ENCODE measurements around the gene BMS1.
"Not testable (repeated sequence)": the region's sequence is repeated elsewhere in the genome, so short reads cannot be mapped to it uniquely, and the experiment has no call there.

BMS1 gene

DNA sequence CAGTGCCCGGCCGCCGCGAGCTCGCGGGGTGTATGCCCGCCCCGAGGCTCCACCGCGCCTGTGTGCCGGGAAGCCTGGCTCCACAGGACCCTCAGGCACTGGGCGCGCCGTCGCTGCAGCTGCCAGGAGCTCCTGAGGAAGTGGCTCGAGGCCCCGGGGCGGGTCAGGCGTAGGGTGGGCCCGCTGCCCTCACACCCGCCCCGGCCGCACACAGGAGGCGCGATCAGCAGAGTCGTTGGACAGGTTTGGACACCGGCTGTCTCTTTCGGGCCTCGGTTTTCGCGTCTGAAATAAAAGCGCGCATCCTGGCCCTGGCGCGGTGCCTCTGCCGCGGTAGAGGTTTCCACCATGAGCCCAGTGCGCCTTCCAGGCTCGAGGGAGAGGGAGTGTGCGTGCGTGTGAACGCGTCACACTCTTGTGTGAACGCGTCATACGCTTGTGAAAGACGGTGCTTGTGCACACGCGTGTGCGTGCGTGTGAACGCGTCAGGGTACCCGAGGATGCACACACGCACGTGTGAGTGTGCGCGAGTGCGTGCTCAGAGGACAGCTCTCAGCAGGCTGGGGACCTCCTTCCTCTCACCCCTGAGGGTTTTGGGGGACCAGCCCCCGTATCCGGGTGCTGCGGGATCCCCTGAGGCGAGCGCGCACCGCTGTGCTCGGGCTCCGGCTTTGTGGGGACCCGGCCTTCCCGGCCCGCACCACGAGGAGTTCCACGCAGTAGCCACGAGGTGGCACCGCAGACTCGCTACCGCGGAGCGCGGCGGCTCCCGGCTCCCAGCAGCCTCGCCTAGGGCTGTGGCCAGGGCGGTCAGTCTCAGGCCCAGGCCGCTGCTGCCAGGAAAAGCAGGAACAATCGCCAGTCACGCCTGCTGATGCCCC lies 83.8 kb downstream of the BMS1 start:
- DNase-seq, result no peak

DNA sequence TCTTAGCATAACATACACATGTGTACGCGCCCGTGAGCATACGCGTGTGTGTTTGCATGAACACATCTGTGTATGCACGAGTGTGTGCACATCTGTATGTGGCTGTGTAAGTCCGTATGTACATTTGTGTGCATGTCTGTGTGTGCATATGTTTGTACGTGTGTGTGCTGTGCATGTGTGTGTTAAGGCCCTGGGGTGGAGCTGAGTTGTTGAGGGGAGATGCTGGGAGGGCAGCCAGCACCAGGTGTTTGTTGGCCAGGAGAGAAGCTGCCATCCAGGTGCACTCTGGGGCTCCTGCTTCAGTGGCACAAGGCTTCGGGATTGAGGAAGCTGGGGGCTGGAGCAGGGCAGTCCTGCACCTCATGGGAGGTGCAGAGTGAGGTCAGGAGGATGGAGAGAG lies 85.0 kb downstream of the BMS1 start:
- DNase-seq, result no peak

GRCh38 chr10:42868530-42868929 lies 85.9 kb downstream of the BMS1 start:
- DNase-seq, result no peak

GRCh38 chr10:42869977-42870350 lies 87.4 kb downstream of the BMS1 start:
- no peak for DNase-seq

GRCh38 chr10:42871138-42871641 lies 88.6 kb downstream of the BMS1 start:
- DNase-seq, result not testable (repeated sequence)

DNA sequence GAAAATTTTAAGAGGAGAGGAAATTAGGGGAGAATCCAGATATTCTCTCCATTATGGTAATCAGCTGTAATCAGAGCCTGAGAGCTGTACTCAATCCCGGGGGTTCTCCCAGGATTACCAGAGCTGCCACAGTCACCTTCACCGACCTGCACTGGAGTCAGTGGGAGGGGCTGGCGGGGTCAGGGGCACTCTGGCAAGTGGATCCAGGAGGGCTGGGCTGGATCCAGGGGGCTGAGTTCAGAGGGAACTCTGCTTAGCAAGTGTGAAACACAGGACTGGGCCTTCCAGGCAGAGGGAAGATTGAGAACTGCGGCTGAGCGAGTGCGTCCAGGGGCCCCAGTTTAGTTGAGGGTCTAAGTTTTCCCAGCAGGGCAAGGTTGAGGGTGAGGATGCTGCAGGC lies 89.2 kb downstream of the BMS1 start:
- DNase-seq, result no peak

- no peak for DNase-seq
Observed at GRCh38 chr10:42872865-42873435, 90.4 kb downstream of the BMS1 start.

DNA sequence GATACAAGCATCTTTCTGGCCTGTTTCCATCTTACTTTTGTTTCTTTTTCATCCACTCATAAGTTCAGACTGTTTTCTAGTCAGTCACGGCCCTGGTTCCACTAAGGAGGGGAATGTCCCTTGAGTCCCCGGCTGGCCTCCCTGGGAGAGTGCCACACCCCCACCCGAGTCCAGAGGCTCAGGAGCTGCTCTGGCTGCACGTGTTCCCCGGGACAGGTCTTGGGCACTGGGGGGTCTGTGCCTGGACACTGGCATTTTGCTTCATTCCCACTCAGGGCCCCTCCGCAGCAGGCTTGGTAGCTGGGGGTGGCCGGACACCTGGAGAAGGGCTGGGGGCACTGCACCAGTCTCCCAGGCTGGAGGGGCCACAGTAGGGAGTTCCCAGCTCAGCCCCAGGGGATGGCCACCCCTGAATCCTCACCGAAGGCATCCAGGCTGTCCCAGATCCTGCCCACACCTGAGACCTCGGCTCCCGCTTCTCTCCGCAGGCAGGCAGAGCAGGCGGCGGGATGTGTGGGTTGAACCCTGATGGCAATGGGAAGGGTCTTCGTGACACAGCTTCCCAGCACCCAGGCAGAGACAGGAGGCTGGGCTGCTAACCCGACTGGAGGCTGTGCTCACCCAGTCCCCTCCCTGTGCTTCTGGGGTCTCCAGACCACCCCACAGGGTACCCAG lies 92.3 kb downstream of the BMS1 start:
- no peak for DNase-seq

GRCh38 chr10:42875388-42875755 lies 92.8 kb downstream of the BMS1 start:
- DNase-seq, result no peak

- DNase-seq, result no peak
Observed at GRCh38 chr10:42875798-42876341, 93.3 kb downstream of the BMS1 start.

GRCh38 chr10:42876476-42876875 lies 93.9 kb downstream of the BMS1 start:
- DNase-seq, result no peak

- DNase-seq, result no peak
Observed at GRCh38 chr10:42876945-42877344, 94.3 kb downstream of the BMS1 start.

DNA sequence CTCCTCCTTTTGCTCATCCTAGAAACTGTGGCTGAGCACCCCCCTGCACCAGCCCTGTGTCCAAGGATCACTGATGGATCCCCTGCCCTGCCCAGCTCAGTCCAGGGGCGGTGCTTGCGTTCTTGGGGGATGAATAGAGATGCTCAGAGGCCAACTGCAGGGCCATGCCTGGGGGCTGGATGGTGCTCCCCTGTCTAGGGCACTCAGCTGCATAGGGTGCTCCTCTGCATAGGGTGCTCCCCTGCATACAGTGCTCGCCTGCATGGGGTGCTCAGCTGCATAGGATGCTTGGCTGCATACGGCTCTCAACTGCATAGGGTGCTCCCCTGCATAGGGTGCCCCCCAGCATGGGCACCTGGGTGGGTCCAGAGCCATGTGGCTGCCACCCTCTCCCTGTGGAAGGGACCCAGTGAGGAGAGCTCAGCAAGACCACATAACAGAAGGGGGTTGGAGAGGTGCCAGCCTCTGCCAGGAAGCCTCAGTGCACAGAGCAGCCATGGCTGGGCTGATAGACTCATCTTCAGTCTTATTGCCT lies 95.0 kb downstream of the BMS1 start:
- DNase-seq, result no peak

- no peak for DNase-seq
Observed at GRCh38 chr10:42878134-42878820, 95.7 kb downstream of the BMS1 start.

GRCh38 chr10:42878821-42879195 lies 96.2 kb downstream of the BMS1 start:
- no peak for DNase-seq

DNA sequence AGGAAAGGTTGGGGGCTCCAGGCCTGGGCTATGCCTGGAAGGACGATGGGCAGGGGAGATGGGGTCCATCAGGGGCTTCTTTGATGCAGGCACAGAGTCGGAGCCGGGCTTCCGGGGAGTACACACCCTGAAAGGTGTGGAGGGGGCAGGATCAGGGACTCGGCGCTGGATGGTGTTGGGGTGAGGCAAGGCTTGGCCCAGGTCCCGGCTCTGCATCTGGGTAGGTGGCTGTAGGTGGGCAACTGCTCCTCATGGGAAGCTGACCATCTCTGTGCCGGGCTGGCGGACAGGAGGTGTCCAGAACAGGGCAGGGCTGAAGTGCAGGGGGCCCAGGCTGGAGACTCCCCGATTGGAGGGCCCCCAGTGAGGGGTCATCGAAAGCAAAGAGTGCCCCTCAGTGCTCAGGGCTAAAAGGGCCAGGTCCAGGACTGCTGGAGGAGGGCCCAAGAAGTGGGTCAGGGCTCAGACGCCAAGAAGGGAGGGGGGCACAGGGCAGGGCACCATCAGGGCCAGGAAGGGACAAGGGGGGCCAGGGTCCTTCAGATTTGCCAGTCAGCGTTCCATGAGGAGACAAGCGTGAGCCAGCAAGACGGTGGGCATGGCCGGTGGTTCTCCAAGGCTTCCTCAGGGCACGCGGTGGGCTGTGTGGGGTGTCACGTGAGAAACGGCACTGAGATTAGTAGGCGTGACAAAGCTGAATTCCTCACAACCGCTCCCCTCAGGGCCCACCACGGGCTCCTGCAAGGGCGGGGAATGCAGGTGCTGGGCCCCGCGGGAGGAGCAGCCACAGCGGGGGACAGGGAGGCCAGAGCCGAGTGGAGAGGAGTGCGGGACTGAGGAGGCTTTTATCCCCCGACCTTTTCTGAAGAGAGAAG lies 97.0 kb downstream of the BMS1 start:
- DNase-seq, result no peak

GRCh38 chr10:42880255-42880620 lies 97.6 kb downstream of the BMS1 start:
- DNase-seq, result no peak

GRCh38 chr10:42882597-42882996 lies 100.0 kb downstream of the BMS1 start:
- DNase-seq, result no peak
